Measurements from ENCODE around the gene LMX1A.

DNA sequence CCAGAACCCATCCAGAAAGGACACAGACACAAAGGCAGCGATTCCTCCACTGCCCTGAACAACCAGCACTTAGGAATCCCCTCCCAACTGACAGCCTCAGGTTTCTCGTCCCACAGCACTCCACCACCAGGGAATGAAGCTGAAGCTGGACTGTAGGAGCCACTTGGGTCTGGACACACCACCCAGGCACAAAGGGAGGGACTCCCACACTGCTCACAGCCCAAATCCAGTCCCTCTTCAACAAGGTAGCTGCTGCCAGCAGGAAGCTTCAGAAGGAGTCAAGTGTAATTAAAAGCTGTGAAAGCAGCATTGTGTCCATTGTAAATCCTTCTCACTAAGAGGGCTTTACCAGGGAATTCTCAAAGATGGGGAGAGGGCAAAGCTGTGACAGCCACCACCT, 29.0 kb downstream of the LMX1A start:
- TF ChIP-seq GABPA (IDR thresholded peaks at IDR 0.05; ENCODE audit: low read depth) (no peak), POLR2AphosphoS5 (IDR thresholded peaks at IDR 0.05; ENCODE audit: low read depth) (no peak), SPI1 (IDR thresholded peaks at IDR 0.05; ENCODE audit: borderline replicate concordance, low read depth) (no peak)
- TF ChIP-seq, protein P1, sequence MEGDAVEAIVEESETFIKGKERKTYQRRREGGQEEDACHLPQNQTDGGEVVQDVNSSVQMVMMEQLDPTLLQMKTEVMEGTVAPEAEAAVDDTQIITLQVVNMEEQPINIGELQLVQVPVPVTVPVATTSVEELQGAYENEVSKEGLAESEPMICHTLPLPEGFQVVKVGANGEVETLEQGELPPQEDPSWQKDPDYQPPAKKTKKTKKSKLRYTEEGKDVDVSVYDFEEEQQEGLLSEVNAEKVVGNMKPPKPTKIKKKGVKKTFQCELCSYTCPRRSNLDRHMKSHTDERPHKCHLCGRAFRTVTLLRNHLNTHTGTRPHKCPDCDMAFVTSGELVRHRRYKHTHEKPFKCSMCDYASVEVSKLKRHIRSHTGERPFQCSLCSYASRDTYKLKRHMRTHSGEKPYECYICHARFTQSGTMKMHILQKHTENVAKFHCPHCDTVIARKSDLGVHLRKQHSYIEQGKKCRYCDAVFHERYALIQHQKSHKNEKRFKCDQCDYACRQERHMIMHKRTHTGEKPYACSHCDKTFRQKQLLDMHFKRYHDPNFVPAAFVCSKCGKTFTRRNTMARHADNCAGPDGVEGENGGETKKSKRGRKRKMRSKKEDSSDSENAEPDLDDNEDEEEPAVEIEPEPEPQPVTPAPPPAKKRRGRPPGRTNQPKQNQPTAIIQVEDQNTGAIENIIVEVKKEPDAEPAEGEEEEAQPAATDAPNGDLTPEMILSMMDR (IDR thresholded peaks at IDR 0.05; ENCODE audit: insufficient read depth, low read length) = no peak
- TF ChIP-seq, protein P2, sequence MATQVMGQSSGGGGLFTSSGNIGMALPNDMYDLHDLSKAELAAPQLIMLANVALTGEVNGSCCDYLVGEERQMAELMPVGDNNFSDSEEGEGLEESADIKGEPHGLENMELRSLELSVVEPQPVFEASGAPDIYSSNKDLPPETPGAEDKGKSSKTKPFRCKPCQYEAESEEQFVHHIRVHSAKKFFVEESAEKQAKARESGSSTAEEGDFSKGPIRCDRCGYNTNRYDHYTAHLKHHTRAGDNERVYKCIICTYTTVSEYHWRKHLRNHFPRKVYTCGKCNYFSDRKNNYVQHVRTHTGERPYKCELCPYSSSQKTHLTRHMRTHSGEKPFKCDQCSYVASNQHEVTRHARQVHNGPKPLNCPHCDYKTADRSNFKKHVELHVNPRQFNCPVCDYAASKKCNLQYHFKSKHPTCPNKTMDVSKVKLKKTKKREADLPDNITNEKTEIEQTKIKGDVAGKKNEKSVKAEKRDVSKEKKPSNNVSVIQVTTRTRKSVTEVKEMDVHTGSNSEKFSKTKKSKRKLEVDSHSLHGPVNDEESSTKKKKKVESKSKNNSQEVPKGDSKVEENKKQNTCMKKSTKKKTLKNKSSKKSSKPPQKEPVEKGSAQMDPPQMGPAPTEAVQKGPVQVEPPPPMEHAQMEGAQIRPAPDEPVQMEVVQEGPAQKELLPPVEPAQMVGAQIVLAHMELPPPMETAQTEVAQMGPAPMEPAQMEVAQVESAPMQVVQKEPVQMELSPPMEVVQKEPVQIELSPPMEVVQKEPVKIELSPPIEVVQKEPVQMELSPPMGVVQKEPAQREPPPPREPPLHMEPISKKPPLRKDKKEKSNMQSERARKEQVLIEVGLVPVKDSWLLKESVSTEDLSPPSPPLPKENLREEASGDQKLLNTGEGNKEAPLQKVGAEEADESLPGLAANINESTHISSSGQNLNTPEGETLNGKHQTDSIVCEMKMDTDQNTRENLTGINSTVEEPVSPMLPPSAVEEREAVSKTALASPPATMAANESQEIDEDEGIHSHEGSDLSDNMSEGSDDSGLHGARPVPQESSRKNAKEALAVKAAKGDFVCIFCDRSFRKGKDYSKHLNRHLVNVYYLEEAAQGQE (IDR thresholded peaks at IDR 0.05; ENCODE audit: insufficient replicate concordance, low read depth) = no peak
